HCT116 (cell line): ENCODE data around the gene KBTBD8. TPM values are rescaled to one million over a fixed set of nuclear protein-coding genes. Genes with fewer than 3 reads are reported as not detected.

Experiments used
- ATAC-seq: fragments of 200-7000 bp; cut with Tn5 transposase; 2 replicates; pipeline ENCODE4 v1.9.1; 2020; ENCODE audit warnings: mild to moderate bottlenecking, moderate library complexity
- BruUV-seq: library from RNA; stranded (reverse); fragments of 400-500 nt; replicated peaks from 2 replicates; lab custom pipeline; 2021; lab: Mats Ljungman, UMichigan
- CTCF ChIA-PET: fragments of 300-600 bp; sonication (Branson Sonifier 250); formaldehyde crosslinking; loops from one replicate; lab custom pipeline; 2021; ENCODE audit warnings: antibody characterized with exemption; lab: Charles Lee
- POLR2A ChIA-PET: fragments of 300-600, 350-600 bp; sonication (Branson Sonifier 250); formaldehyde crosslinking; loops from one replicate; lab custom pipeline; 2021; ENCODE audit warnings: antibody characterized with exemption; lab: Charles Lee
- RAD21 ChIA-PET, 2 experiments: fragments of 300-600 bp; sonication (Branson Sonifier 250); formaldehyde crosslinking; loops; one replicate each; lab custom pipeline; 2023; ENCODE audit warnings: low total read pairs in 2 of 2; ENCODE audit not compliant: uncharacterized antibody in 2 of 2, unreplicated experiment in 2 of 2, low non-redundant PET in 1 of 2; lab: Charles Lee
- DNase-seq: peaks from one replicate; pipeline ENCODE4 v3.0.0-alpha.2; 2010; ENCODE audit warnings: low read depth, low spot score
- H2AFZ ChIP-seq: fragments of 200-600 bp; shearing (Covaris generic), sonication (generic); 2 replicates; pipeline ENCODE4 v1.6.1; 2017; ENCODE audit warnings: low read depth, mixed run types, mixed read lengths, antibody characterized with exemption, low read length; ENCODE audit not compliant: poor library complexity, severe bottlenecking
- H3K27ac ChIP-seq: 2 replicates; pipeline ENCODE4 v1.5.1; 2012; ENCODE audit warnings: low read depth, low read length
- H3K27me3 ChIP-seq: fragments of 200-600 bp; sonication (generic); 2 replicates; pipeline ENCODE4 v1.6.1; 2016; ENCODE audit warnings: mixed run types, low read length, mixed read lengths; ENCODE audit not compliant: insufficient read depth
- H3K36me3 ChIP-seq, 2 experiments: fragments of 200-500 bp in 1 of 2; fragments of 200-600 bp in 1 of 2; sonication (Bioruptor generic) in 1 of 2; sonication (generic) in 1 of 2; 2 replicates each; pipeline versions ENCODE4 v1.5.1 to v1.6.1; 2014 to 2016; ENCODE audit warnings: low read length in 2 of 2, inconsistent platforms in 1 of 2, mixed read lengths in 1 of 2, mixed run types in 1 of 2; ENCODE audit not compliant: insufficient read depth in 2 of 2, control insufficient read depth in 1 of 2
- H3K4me1 ChIP-seq, 2 experiments: fragments of 200-600 bp in 1 of 2; sonication (generic) in 1 of 2; 2 replicates each; pipeline versions ENCODE4 v1.5.1 to v1.6.1; 2012 to 2017; ENCODE audit warnings: low read length in 2 of 2, inconsistent platforms in 1 of 2, mild to moderate bottlenecking in 1 of 2, mixed read lengths in 1 of 2, mixed run types in 1 of 2, moderate library complexity in 1 of 2; ENCODE audit not compliant: insufficient read depth in 2 of 2, control insufficient read depth in 1 of 2
- H3K4me2 ChIP-seq: fragments of 200-600 bp; sonication (generic); 2 replicates; pipeline ENCODE4 v1.6.1; 2017; ENCODE audit warnings: mixed run types, low read length, mixed read lengths
- H3K4me3 ChIP-seq, 2 experiments: fragments of 200-600 bp in 1 of 2; sonication (generic) in 1 of 2; replicated peaks in 1 of 2; 2 replicates each; pipeline ENCODE4 v1.5.1; 2011 to 2016; ENCODE audit warnings: low read length in 2 of 2, control low read depth in 1 of 2, low read depth in 1 of 2, mild to moderate bottlenecking in 1 of 2, mixed read lengths in 1 of 2, mixed run types in 1 of 2
- H3K79me2 ChIP-seq: fragments of 200-600 bp; sonication (generic); 2 replicates; pipeline ENCODE4 v1.6.1; 2017; ENCODE audit warnings: mild to moderate bottlenecking, mixed run types, low read length, moderate library complexity, mixed read lengths; ENCODE audit not compliant: insufficient read depth
- H3K9ac ChIP-seq: fragments of 200-600 bp; sonication (generic); 2 replicates; pipeline ENCODE4 v1.6.1; 2016; ENCODE audit warnings: low read length, mixed read lengths
- H3K9me2 ChIP-seq: fragments of 200-600 bp; sonication (generic), shearing (Covaris generic); 2 replicates; pipeline ENCODE4 v1.6.1; 2017; ENCODE audit warnings: mixed run types, mild to moderate bottlenecking, moderate library complexity; ENCODE audit not compliant: insufficient read depth
- H3K9me3 ChIP-seq, 2 experiments: fragments of 200-500 bp in 1 of 2; fragments of 200-600 bp in 1 of 2; sonication (Bioruptor generic) in 1 of 2; sonication (generic) in 1 of 2; 2 replicates each; pipeline ENCODE4 v1.6.1; 2014 to 2017; ENCODE audit warnings: low read length in 2 of 2, mixed read lengths in 2 of 2, inconsistent platforms in 1 of 2, low read depth in 1 of 2, mild to moderate bottlenecking in 1 of 2, mixed run types in 1 of 2, moderate library complexity in 1 of 2; ENCODE audit not compliant: control insufficient read depth in 1 of 2, insufficient read depth in 1 of 2
- H4K20me1 ChIP-seq: fragments of 200-600 bp; sonication (generic), shearing (Covaris generic); 2 replicates; pipeline ENCODE4 v1.6.1; 2017; ENCODE audit warnings: mixed run types, mild to moderate bottlenecking, moderate library complexity; ENCODE audit not compliant: insufficient read depth
- CBX3 ChIP-seq: IDR thresholded peaks from 2 replicates; pipeline ENCODE4 v1.6.1; 2012; ENCODE audit warnings: low read depth
- CEBPB ChIP-seq: IDR thresholded peaks from 2 replicates; pipeline ENCODE4 v1.6.1; 2012; ENCODE audit warnings: low read depth
- EGR1 ChIP-seq: IDR thresholded peaks from 2 replicates; pipeline ENCODE4 v1.6.1; 2012; ENCODE audit warnings: low read depth
- ELF1 ChIP-seq: IDR thresholded peaks from 2 replicates; pipeline ENCODE4 v1.6.1; 2012; ENCODE audit warnings: low read depth, borderline replicate concordance
- EZH2 ChIP-seq: fragments of 200-600 bp; sonication (generic); IDR thresholded peaks from 2 replicates; pipeline ENCODE4 v1.6.1; 2017; ENCODE audit warnings: antibody characterized with exemption, mixed run types
- EZH2phosphoT487 ChIP-seq: fragments of 200-600 bp; IDR thresholded peaks from 2 replicates; pipeline ENCODE4 v1.6.1; 2018; ENCODE audit warnings: antibody characterized with exemption, borderline replicate concordance
- FOSL1 ChIP-seq: IDR thresholded peaks from 2 replicates; pipeline ENCODE4 v1.6.1; 2012; ENCODE audit warnings: low read depth
- JUND ChIP-seq: IDR thresholded peaks from 2 replicates; pipeline ENCODE4 v1.6.1; 2012
- MAX ChIP-seq: IDR thresholded peaks from 2 replicates; pipeline ENCODE4 v1.6.1; 2012
- POLR2A ChIP-seq: IDR thresholded peaks from 2 replicates; pipeline ENCODE4 v1.7.0; 2011; ENCODE audit warnings: borderline replicate concordance; ENCODE audit not compliant: insufficient read depth, insufficient read length; ENCODE audit errors: extremely low read depth
- POLR2AphosphoS5 ChIP-seq: IDR thresholded peaks from 2 replicates; pipeline ENCODE4 v1.6.1; 2011; ENCODE audit warnings: mild to moderate bottlenecking, low read depth, low read length, moderate library complexity
- RAD21 ChIP-seq: IDR thresholded peaks from 2 replicates; pipeline ENCODE4 v1.6.1; 2012; ENCODE audit warnings: low read depth, mild to moderate bottlenecking
- SIN3A ChIP-seq: IDR thresholded peaks from 2 replicates; pipeline ENCODE4 v1.6.1; 2012; ENCODE audit warnings: low read depth
- SP1 ChIP-seq: IDR thresholded peaks from 2 replicates; pipeline ENCODE4 v1.6.1; 2012; ENCODE audit warnings: low read depth
- YY1 ChIP-seq: IDR thresholded peaks from 2 replicates; pipeline ENCODE4 v1.6.1; 2011; ENCODE audit warnings: low read length, low read depth, moderate library complexity, mild to moderate bottlenecking; ENCODE audit not compliant: insufficient replicate concordance; ENCODE audit errors: extremely low read depth
- intact Hi-C: fragments of 100-400 bp; cut with micrococcal nuclease; formaldehyde crosslinking; loops from 2 replicates; pipeline ENCODE4 v1.10.0; 2022
- total RNA-seq: library from RNA; stranded (reverse); gene quantifications from one replicate; pipeline ENCODE4 v1.2.1, GENCODE V29; 2021; ENCODE audit not compliant: unreplicated experiment
- TF ChIP-seq, protein P1 (sequence below), 3 experiments: fragments of 200-600 bp in 1 of 3; sonication (generic) in 1 of 3; IDR thresholded peaks in 2 of 3; conservative IDR thresholded peaks in 1 of 3; 2 replicates each; pipeline ENCODE4 v1.5.1; 2012 to 2017; ENCODE audit warnings: low read depth in 2 of 3, low read length in 2 of 3, antibody characterized with exemption in 1 of 3, borderline replicate concordance in 1 of 3, control low read depth in 1 of 3, mild to moderate bottlenecking in 1 of 3, mixed read lengths in 1 of 3, mixed run types in 1 of 3, moderate library complexity in 1 of 3; ENCODE audit not compliant: insufficient read depth in 1 of 3
- TF ChIP-seq, protein P2 (sequence below): IDR thresholded peaks from 2 replicates; pipeline ENCODE4 v1.6.1; 2012; ENCODE audit warnings: low read depth

Gene KBTBD8
- total RNA-seq, 1 experiment from 2014 or later: 1.4 TPM

DNA sequence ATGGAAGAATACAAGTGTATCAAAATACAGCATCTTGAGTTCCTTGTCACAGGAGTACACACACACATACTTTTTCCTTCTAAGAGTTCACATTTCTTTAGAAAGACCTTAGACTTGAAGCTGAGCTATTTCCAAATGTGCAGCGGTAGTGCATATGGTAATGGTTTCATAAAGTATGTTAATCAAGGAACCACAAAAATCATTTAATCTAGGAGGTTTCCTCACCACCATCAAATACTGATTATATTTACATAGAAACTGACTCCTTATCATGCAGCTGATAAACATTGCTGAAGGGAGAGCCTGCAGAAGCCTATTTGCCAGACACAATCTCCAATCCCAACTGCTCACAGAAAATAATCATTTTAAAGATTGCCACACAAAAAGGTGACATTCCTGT, 40.0 kb upstream of the KBTBD8 start:
- CTCF ChIA-PET: no interaction called here
- H4K20me1 ChIP-seq: no peaks in the 10 kb centered on the region

GRCh38 chr3:66962664-66963063, 35.4 kb upstream of the KBTBD8 start:
- Histone ChIP-seq H3K79me2 (no peaks in the 10 kb centered on the region), H4K20me1 (no peaks in the 10 kb centered on the region), H3K27me3 (peaks cover 73% of the 10 kb centered on the region), H3K27ac (no peak overlapping the region), H3K9me2 (no peaks in the 10 kb centered on the region), H3K4me1 (no peaks in the 10 kb centered on the region), H3K9ac (no peak overlapping the region), H3K4me2 (no peak overlapping the region), H3K36me3 (no peaks in the 10 kb centered on the region), H2AFZ (no peak overlapping the region), H3K4me3 (no peak overlapping the region), H3K9me3 (no peaks in the 10 kb centered on the region)
- ChIA-PET RAD21 (no interaction called here), POLR2A (no interaction called here), CTCF (no interaction called here)
- DNase-seq: no peak
- no peak for ATAC-seq
- intact Hi-C loops: no loop called here
- BruUV-seq: no TSS peak
- no peak for TF ChIP-seq EZH2
- TF ChIP-seq YY1: no peak
- TF ChIP-seq SP1: no peak
- TF ChIP-seq, protein P1, sequence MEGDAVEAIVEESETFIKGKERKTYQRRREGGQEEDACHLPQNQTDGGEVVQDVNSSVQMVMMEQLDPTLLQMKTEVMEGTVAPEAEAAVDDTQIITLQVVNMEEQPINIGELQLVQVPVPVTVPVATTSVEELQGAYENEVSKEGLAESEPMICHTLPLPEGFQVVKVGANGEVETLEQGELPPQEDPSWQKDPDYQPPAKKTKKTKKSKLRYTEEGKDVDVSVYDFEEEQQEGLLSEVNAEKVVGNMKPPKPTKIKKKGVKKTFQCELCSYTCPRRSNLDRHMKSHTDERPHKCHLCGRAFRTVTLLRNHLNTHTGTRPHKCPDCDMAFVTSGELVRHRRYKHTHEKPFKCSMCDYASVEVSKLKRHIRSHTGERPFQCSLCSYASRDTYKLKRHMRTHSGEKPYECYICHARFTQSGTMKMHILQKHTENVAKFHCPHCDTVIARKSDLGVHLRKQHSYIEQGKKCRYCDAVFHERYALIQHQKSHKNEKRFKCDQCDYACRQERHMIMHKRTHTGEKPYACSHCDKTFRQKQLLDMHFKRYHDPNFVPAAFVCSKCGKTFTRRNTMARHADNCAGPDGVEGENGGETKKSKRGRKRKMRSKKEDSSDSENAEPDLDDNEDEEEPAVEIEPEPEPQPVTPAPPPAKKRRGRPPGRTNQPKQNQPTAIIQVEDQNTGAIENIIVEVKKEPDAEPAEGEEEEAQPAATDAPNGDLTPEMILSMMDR (IDR thresholded peaks at IDR 0.05 in 2 of 3, conservative IDR thresholded peaks at IDR 0.05 in 1 of 3; ENCODE audit: borderline replicate concordance in 1 of 3, insufficient read depth in 1 of 3, low read depth in 2 of 3, low read length in 2 of 3): no peak
- TF ChIP-seq EZH2phosphoT487: no peak
- TF ChIP-seq, protein P2, sequence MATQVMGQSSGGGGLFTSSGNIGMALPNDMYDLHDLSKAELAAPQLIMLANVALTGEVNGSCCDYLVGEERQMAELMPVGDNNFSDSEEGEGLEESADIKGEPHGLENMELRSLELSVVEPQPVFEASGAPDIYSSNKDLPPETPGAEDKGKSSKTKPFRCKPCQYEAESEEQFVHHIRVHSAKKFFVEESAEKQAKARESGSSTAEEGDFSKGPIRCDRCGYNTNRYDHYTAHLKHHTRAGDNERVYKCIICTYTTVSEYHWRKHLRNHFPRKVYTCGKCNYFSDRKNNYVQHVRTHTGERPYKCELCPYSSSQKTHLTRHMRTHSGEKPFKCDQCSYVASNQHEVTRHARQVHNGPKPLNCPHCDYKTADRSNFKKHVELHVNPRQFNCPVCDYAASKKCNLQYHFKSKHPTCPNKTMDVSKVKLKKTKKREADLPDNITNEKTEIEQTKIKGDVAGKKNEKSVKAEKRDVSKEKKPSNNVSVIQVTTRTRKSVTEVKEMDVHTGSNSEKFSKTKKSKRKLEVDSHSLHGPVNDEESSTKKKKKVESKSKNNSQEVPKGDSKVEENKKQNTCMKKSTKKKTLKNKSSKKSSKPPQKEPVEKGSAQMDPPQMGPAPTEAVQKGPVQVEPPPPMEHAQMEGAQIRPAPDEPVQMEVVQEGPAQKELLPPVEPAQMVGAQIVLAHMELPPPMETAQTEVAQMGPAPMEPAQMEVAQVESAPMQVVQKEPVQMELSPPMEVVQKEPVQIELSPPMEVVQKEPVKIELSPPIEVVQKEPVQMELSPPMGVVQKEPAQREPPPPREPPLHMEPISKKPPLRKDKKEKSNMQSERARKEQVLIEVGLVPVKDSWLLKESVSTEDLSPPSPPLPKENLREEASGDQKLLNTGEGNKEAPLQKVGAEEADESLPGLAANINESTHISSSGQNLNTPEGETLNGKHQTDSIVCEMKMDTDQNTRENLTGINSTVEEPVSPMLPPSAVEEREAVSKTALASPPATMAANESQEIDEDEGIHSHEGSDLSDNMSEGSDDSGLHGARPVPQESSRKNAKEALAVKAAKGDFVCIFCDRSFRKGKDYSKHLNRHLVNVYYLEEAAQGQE: no peak
- TF ChIP-seq POLR2A: no peak
- no peak for TF ChIP-seq CEBPB
- TF ChIP-seq RAD21: no peak
- TF ChIP-seq ELF1: no peak

More for the DNA sequence above, 40.0 kb upstream of the KBTBD8 start:
- no peaks in the 10 kb centered on the region for H3K4me1 ChIP-seq
- no peak overlapping the region for H3K4me2 ChIP-seq
- H3K79me2 ChIP-seq: no peaks in the 10 kb centered on the region
- no peak overlapping the region for H3K27ac ChIP-seq
- BruUV-seq: no TSS peak
- ATAC-seq (no peak), DNase-seq (no peak)
- ChIA-PET POLR2A (no interaction called here), RAD21 (no interaction called here)
- no peaks in the 10 kb centered on the region for H3K36me3 ChIP-seq
- H3K9me2 ChIP-seq: no peaks in the 10 kb centered on the region
- no peaks in the 10 kb centered on the region for H3K9me3 ChIP-seq
- TF ChIP-seq EGR1: no peak
- TF ChIP-seq CBX3: no peak
- TF ChIP-seq POLR2A: no peak
- no peak for TF ChIP-seq POLR2AphosphoS5
- no peak for TF ChIP-seq SIN3A
- no peak for TF ChIP-seq MAX
- no peak for TF ChIP-seq FOSL1
- TF ChIP-seq ELF1: no peak
- no peak for TF ChIP-seq JUND
- no peak for TF ChIP-seq CEBPB
- TF ChIP-seq SP1: no peak
- no peak overlapping the region for H3K9ac ChIP-seq
- no peak overlapping the region for H3K4me3 ChIP-seq
- peaks cover 80% of the 10 kb centered on the region for H3K27me3 ChIP-seq
- no peak overlapping the region for H2AFZ ChIP-seq
- intact Hi-C loops: no loop called here
